MM.1S (cell line): ENCODE measurements around the gene SOX18.
A peak's percentile ranks its signal among the peaks of the same experiment; 100 is the strongest.

Source experiments
- DNase-seq: peaks from one replicate; pipeline ENCODE4 v3.0.0-alpha.2; 2015
- H2AFZ ChIP-seq: fragments of 300-600 bp; sonication (generic); 2 replicates; pipeline ENCODE4 v1.6.0; 2016; ENCODE audit warnings: antibody characterized with exemption, low read length
- H3F3A ChIP-seq: fragments of 300-600 bp; sonication (generic); 2 replicates; pipeline ENCODE4 v1.6.1; 2016; ENCODE audit warnings: mild to moderate bottlenecking, antibody characterized with exemption, low read length, moderate library complexity, mixed read lengths; ENCODE audit not compliant: insufficient read depth
- H3K27ac ChIP-seq: fragments of 300-600 bp; sonication (generic); 2 replicates; pipeline ENCODE4 v1.5.1; 2016; ENCODE audit warnings: mild to moderate bottlenecking, low read length
- H3K27me3 ChIP-seq: fragments of 300-600 bp; sonication (generic); replicated peaks from 2 replicates; pipeline ENCODE4 v1.6.0; 2016; ENCODE audit warnings: low read length; ENCODE audit not compliant: insufficient read depth
- H3K36me3 ChIP-seq: fragments of 300-600 bp; sonication (generic); replicated peaks from 2 replicates; pipeline ENCODE4 v1.6.1; 2016; ENCODE audit warnings: mild to moderate bottlenecking, low read length, mixed read lengths; ENCODE audit not compliant: insufficient read depth
- H3K4me1 ChIP-seq: fragments of 300-600 bp; sonication (generic); 2 replicates; pipeline ENCODE4 v1.6.1; 2016; ENCODE audit warnings: low read length, mixed read lengths
- H3K4me2 ChIP-seq: fragments of 300-600 bp; sonication (generic); 2 replicates; pipeline ENCODE4 v1.6.0; 2016; ENCODE audit warnings: low read depth, low read length
- H3K4me3 ChIP-seq: fragments of 300-600 bp; sonication (generic); 2 replicates; pipeline ENCODE4 v1.5.1; 2016; ENCODE audit warnings: low read length, mixed read lengths
- H3K79me2 ChIP-seq: fragments of 300-600 bp; sonication (generic); 2 replicates; pipeline ENCODE4 v1.6.1; 2016; ENCODE audit warnings: mixed run types, low read length, mixed read lengths
- H3K9ac ChIP-seq: fragments of 300-600 bp; sonication (generic); 2 replicates; pipeline ENCODE4 v1.6.1; 2016; ENCODE audit warnings: low read length, mixed read lengths
- H3K9me2 ChIP-seq: fragments of 300-600 bp; sonication (generic); replicated peaks from 2 replicates; pipeline ENCODE4 v1.6.1; 2016; ENCODE audit warnings: mild to moderate bottlenecking, low read length, mixed read lengths; ENCODE audit not compliant: insufficient read depth
- H3K9me3 ChIP-seq: fragments of 300-600 bp; sonication (generic); replicated peaks from 2 replicates; pipeline ENCODE4 v1.6.1; 2016; ENCODE audit warnings: mild to moderate bottlenecking, low read length, mixed read lengths; ENCODE audit not compliant: insufficient read depth
- H4K20me1 ChIP-seq: fragments of 300-600 bp; sonication (generic); 2 replicates; pipeline ENCODE4 v1.6.1; 2016; ENCODE audit warnings: mild to moderate bottlenecking, low read length, moderate library complexity, mixed read lengths; ENCODE audit not compliant: insufficient read depth
- EZH2 ChIP-seq: fragments of 300-600 bp; sonication (generic); optimal IDR thresholded peaks from 2 replicates; pipeline ENCODE3; 2017; ENCODE audit warnings: low read depth, mild to moderate bottlenecking, antibody characterized with exemption, low read length, mixed read lengths
- EZH2phosphoT487 ChIP-seq: fragments of 300-600 bp; sonication (generic); IDR thresholded peaks from 2 replicates; pipeline ENCODE4 v1.6.1; 2018; ENCODE audit warnings: antibody characterized with exemption, low read length
- TF ChIP-seq, protein P1 (sequence below): fragments of 300-600 bp; sonication (generic); IDR thresholded peaks from 2 replicates; pipeline ENCODE4 v1.5.1; 2016; ENCODE audit warnings: antibody characterized with exemption, low read length, mixed read lengths

Gene SOX18

DNA sequence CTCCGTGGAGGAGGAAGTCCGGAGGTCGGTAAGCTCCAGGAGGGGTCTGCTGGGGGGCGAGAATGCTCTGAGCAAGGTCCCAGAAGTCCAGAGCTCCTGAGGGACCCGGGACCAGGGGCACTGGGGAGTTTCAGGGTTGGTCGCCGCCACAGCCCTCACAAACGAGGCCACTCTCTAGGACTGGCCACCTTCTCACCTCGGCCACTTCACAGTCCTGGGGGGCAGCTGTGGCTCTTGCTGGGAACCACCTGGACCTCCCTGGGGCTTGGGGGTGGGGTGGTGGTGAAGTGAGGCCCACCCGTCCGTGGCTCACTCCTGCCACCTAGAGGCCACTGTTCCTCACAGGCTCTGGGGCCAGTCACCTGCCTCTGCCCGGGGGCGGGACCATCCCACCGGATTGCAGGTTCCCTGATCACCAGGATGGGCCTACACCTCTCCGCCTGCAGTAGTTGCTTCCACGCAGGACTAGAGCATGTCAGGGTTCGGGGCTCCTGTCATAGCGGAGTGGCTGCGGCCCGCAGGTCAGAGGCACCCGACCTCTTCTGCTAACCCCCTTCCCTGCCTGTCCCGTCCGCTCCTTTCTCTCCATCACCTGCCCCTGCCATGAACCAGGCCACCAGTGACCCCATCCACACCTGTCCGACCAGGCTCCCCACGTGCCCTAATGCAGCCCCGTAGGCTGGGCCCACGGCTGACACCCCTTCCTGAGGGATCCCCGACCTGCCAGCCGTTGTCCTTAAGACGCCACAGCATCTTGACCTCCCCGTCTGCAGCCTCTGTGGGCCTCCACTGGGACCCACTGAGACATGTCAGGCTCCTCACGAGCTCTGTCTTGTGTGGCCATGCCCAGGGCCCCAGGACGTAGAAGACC lies 8.4 kb upstream of the SOX18 start:
- Histone ChIP-seq H3K36me3 (no peaks in the 10 kb centered on the region), H3K9me2 (no peaks in the 10 kb centered on the region), H3K9ac (no peak overlapping the region), H3K4me3 (no peak overlapping the region), H3K27ac (no peak overlapping the region), H3K9me3 (no peaks in the 10 kb centered on the region), H4K20me1 (no peaks in the 10 kb centered on the region), H3F3A (no peaks in the 10 kb centered on the region), H3K4me1 (peaks cover 6% of the 10 kb centered on the region), H3K27me3 (peaks cover 47% of the 10 kb centered on the region), H3K4me2 (peak overlapping the region; percentile 28; the same call in 1 of the 2 replicates), H2AFZ (0 out of 2 replicates have a peak overlapping the region, but pooled peaks have one; percentile 6), H3K79me2 (no peaks in the 10 kb centered on the region)
- TF ChIP-seq, protein P1, sequence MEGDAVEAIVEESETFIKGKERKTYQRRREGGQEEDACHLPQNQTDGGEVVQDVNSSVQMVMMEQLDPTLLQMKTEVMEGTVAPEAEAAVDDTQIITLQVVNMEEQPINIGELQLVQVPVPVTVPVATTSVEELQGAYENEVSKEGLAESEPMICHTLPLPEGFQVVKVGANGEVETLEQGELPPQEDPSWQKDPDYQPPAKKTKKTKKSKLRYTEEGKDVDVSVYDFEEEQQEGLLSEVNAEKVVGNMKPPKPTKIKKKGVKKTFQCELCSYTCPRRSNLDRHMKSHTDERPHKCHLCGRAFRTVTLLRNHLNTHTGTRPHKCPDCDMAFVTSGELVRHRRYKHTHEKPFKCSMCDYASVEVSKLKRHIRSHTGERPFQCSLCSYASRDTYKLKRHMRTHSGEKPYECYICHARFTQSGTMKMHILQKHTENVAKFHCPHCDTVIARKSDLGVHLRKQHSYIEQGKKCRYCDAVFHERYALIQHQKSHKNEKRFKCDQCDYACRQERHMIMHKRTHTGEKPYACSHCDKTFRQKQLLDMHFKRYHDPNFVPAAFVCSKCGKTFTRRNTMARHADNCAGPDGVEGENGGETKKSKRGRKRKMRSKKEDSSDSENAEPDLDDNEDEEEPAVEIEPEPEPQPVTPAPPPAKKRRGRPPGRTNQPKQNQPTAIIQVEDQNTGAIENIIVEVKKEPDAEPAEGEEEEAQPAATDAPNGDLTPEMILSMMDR, result peak; percentile 81
- no peak for TF ChIP-seq EZH2phosphoT487
- peak; percentile 56 for DNase-seq

GRCh38 chr20:64056889-64057627 lies 7.6 kb upstream of the SOX18 start:
- no peak for DNase-seq
- no peaks in the 10 kb centered on the region for H3F3A ChIP-seq
- H4K20me1 ChIP-seq, result no peaks in the 10 kb centered on the region
- no peaks in the 10 kb centered on the region for H3K79me2 ChIP-seq
- peaks cover under 1% of the 10 kb centered on the region; the same call in 1 of the 2 replicates for H3K4me1 ChIP-seq
- no peak overlapping the region for H3K9ac ChIP-seq
- no peaks in the 10 kb centered on the region for H3K36me3 ChIP-seq
- no peak overlapping the region for H3K27ac ChIP-seq
- H3K4me2 ChIP-seq, result peak overlapping the region; percentile 28; the same call in 1 of the 2 replicates
- H3K27me3 ChIP-seq, result peaks cover 55% of the 10 kb centered on the region
- no peak overlapping the region for H3K4me3 ChIP-seq
- no peak for TF ChIP-seq EZH2
- TF ChIP-seq, protein P1, result no peak
- no peak for TF ChIP-seq EZH2phosphoT487
- no peaks in the 10 kb centered on the region for H3K9me3 ChIP-seq
- no peaks in the 10 kb centered on the region for H3K9me2 ChIP-seq
- H2AFZ ChIP-seq, result 0 out of 2 replicates have a peak overlapping the region, but pooled peaks have one; percentile 6

- H3K79me2 ChIP-seq, result no peaks in the 10 kb centered on the region
- no peaks in the 10 kb centered on the region for H3F3A ChIP-seq
- no peaks in the 10 kb centered on the region for H3K9me2 ChIP-seq
- H3K4me2 ChIP-seq, result no peak overlapping the region
- no peaks in the 10 kb centered on the region for H4K20me1 ChIP-seq
- no peak overlapping the region for H2AFZ ChIP-seq
- TF ChIP-seq EZH2phosphoT487, result no peak
- TF ChIP-seq EZH2, result no peak
- TF ChIP-seq, protein P1, result no peak
- H3K36me3 ChIP-seq, result no peaks in the 10 kb centered on the region
- no peaks in the 10 kb centered on the region for H3K9me3 ChIP-seq
- H3K4me1 ChIP-seq, result no peaks in the 10 kb centered on the region
- H3K27me3 ChIP-seq, result peaks cover 60% of the 10 kb centered on the region
- no peak overlapping the region for H3K4me3 ChIP-seq
- no peak overlapping the region for H3K9ac ChIP-seq
- H3K27ac ChIP-seq, result no peak overlapping the region
- DNase-seq, result no peak
These were observed 7.1 kb upstream of the SOX18 start for GRCh38 chr20:64056639-64056888.
